Keratinocyte (primary cell): ENCODE measurements around the gene MYO16. TPM values are rescaled to one million over a fixed set of nuclear protein-coding genes. Genes with fewer than 3 reads are reported as not detected.

ENCODE experiments used
- DNase-seq: peaks from one replicate; pipeline ENCODE4 v3.0.0-alpha.2; 2011; ENCODE audit warnings: low read depth, missing footprints, low spot score
- FAIRE-seq: peaks from 2 replicates; lab custom pipeline; 2011; peaks lifted over from hg19 to GRCh38; lab: Jason Lieb, UNC
- H2AFZ ChIP-seq: 2 replicates; pipeline ENCODE4 v1.6.0; 2012; ENCODE audit warnings: low read length, control low read depth, inconsistent platforms; ENCODE audit not compliant: control insufficient read depth
- H3K27ac ChIP-seq: 2 replicates; pipeline ENCODE4 v1.5.1; 2011; ENCODE audit warnings: low read length; ENCODE audit not compliant: control insufficient read depth, insufficient read depth
- H3K27me3 ChIP-seq: 3 replicates; pipeline ENCODE4 v1.6.0; 2011; ENCODE audit warnings: low read length; ENCODE audit not compliant: control insufficient read depth, insufficient read depth; ENCODE audit errors: extremely low read depth
- H3K36me3 ChIP-seq, 2 experiments: 2 replicates in 1 of 2; 3 replicates in 1 of 2; pipeline ENCODE4 v1.5.1; 2011; ENCODE audit warnings: low read length in 2 of 2, mild to moderate bottlenecking in 1 of 2; ENCODE audit not compliant: control insufficient read depth in 2 of 2, insufficient read depth in 2 of 2; ENCODE audit errors: extremely low read depth in 1 of 2
- H3K4me1 ChIP-seq: 3 replicates; pipeline ENCODE4 v1.5.1; 2011; ENCODE audit warnings: low read length; ENCODE audit not compliant: control insufficient read depth, insufficient read depth; ENCODE audit errors: extremely low read depth
- H3K4me2 ChIP-seq: 3 replicates; pipeline ENCODE4 v1.6.0; 2011; ENCODE audit warnings: low read depth, low read length; ENCODE audit not compliant: control insufficient read depth, insufficient read depth; ENCODE audit errors: extremely low read depth
- H3K4me3 ChIP-seq, 3 experiments: fragments of 200-600 bp in 1 of 3; sonication (generic) in 1 of 3; 2 replicates in 2 of 3; 3 replicates in 1 of 3; pipeline ENCODE4 v1.5.1; 2011 to 2016; ENCODE audit warnings: low read length in 3 of 3, mild to moderate bottlenecking in 3 of 3, control low read depth in 2 of 3, inconsistent platforms in 1 of 3, low read depth in 1 of 3, mixed read lengths in 1 of 3, mixed run types in 1 of 3, moderate library complexity in 1 of 3; ENCODE audit not compliant: control insufficient read depth in 2 of 3, insufficient read depth in 2 of 3; ENCODE audit errors: extremely low read depth in 1 of 3
- H3K79me2 ChIP-seq: 2 replicates; pipeline ENCODE4 v1.6.0; 2012; ENCODE audit warnings: low read length; ENCODE audit not compliant: control insufficient read depth, insufficient read depth
- H3K9ac ChIP-seq: 3 replicates; pipeline ENCODE4 v1.6.0; 2011; ENCODE audit warnings: low read length; ENCODE audit not compliant: control insufficient read depth, insufficient read depth; ENCODE audit errors: extremely low read depth
- H3K9me1 ChIP-seq: 3 replicates; pipeline ENCODE4 v1.6.0; 2011; ENCODE audit warnings: low read length; ENCODE audit not compliant: control insufficient read depth, insufficient read depth; ENCODE audit errors: extremely low read depth
- H3K9me3 ChIP-seq: 2 replicates; pipeline ENCODE4 v1.5.1; 2012; ENCODE audit warnings: low read depth, low read length; ENCODE audit not compliant: control insufficient read depth
- H4K20me1 ChIP-seq: 3 replicates; pipeline ENCODE4 v1.6.0; 2011; ENCODE audit warnings: low read length; ENCODE audit not compliant: control insufficient read depth, insufficient read depth; ENCODE audit errors: extremely low read depth
- EZH2 ChIP-seq: IDR thresholded peaks from one replicate; pipeline ENCODE4 v1.6.1; 2012; ENCODE audit warnings: inconsistent platforms, mild to moderate bottlenecking, low read length, moderate library complexity
- dilution Hi-C: fragments of 300-500 bp; cut with MboI; formaldehyde crosslinking; loops from one replicate; pipeline ENCODE4 v1.7.0; 2020; ENCODE audit warnings: low sequenced_read_pairs; ENCODE audit not compliant: extremely low pct_ligation_motif_present
- polyA plus RNA-seq, 5 experiments: library from polyadenylated mRNA; depleted of rRNA in 3 of 5; stranded (reverse) in 3 of 5; stranded (forward) in 1 of 5; unstranded in 1 of 5; fragments of >200 nt; gene quantifications; 1 replicate in 1 of 5; 2 replicates in 3 of 5; 3 replicates in 1 of 5; pipeline versions ENCODE4 v1.2.1 to v1.2.3, GENCODE V29; 2011 to 2012; ENCODE audit warnings: missing spikeins in 2 of 5, low read depth in 1 of 5, low replicate concordance in 1 of 5
- TF ChIP-seq, protein P1 (sequence below), 3 experiments: IDR thresholded peaks in 1 of 3; conservative IDR thresholded peaks in 1 of 3; optimal IDR thresholded peaks in 1 of 3; 2 replicates in 2 of 3; 3 replicates in 1 of 3; pipeline versions ENCODE3 to v1.5.1; 2011; ENCODE audit warnings: low read length in 3 of 3, mild to moderate bottlenecking in 3 of 3, moderate library complexity in 2 of 3, control low read depth in 1 of 3, inconsistent platforms in 1 of 3; ENCODE audit not compliant: insufficient read depth in 2 of 3; ENCODE audit errors: extremely low read depth in 1 of 3

MYO16 gene
- polyA plus RNA-seq, 1 donor (not counting 4 experiments of a cell fraction or from before 2014, with no cell fraction given) = 0.08 TPM

GRCh38 chr13:108960006-108960405 is 330.6 kb downstream of the MYO16 start:
- TF ChIP-seq EZH2 = no peak
- TF ChIP-seq, protein P1, sequence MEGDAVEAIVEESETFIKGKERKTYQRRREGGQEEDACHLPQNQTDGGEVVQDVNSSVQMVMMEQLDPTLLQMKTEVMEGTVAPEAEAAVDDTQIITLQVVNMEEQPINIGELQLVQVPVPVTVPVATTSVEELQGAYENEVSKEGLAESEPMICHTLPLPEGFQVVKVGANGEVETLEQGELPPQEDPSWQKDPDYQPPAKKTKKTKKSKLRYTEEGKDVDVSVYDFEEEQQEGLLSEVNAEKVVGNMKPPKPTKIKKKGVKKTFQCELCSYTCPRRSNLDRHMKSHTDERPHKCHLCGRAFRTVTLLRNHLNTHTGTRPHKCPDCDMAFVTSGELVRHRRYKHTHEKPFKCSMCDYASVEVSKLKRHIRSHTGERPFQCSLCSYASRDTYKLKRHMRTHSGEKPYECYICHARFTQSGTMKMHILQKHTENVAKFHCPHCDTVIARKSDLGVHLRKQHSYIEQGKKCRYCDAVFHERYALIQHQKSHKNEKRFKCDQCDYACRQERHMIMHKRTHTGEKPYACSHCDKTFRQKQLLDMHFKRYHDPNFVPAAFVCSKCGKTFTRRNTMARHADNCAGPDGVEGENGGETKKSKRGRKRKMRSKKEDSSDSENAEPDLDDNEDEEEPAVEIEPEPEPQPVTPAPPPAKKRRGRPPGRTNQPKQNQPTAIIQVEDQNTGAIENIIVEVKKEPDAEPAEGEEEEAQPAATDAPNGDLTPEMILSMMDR (optimal IDR thresholded peaks at IDR 0.05 in 1 of 3, IDR thresholded peaks at IDR 0.05 in 1 of 3, conservative IDR thresholded peaks at IDR 0.05 in 1 of 3; ENCODE audit: extremely low read depth in 1 of 3, insufficient read depth in 2 of 3, low read length in 3 of 3) = no peak
- Histone ChIP-seq H3K4me2 (no peak overlapping the region), H2AFZ (no peak overlapping the region), H4K20me1 (no peaks in the 10 kb centered on the region), H3K27me3 (no peaks in the 10 kb centered on the region), H3K4me3 (no peak overlapping the region), H3K9me3 (no peaks in the 10 kb centered on the region), H3K9me1 (no peaks in the 10 kb centered on the region), H3K27ac (no peak overlapping the region), H3K4me1 (peaks cover 39% of the 10 kb centered on the region), H3K79me2 (no peaks in the 10 kb centered on the region), H3K9ac (no peak overlapping the region), H3K36me3 (no peaks in the 10 kb centered on the region)
- FAIRE-seq (no peak), DNase-seq (no peak)
- dilution Hi-C loops = no loop called here

- Histone ChIP-seq H3K9me3 (no peaks in the 10 kb centered on the region), H3K9me1 (no peaks in the 10 kb centered on the region), H3K9ac (no peak overlapping the region), H3K27ac (peak overlapping the region; percentile 7), H4K20me1 (no peaks in the 10 kb centered on the region), H2AFZ (no peak overlapping the region), H3K79me2 (no peaks in the 10 kb centered on the region), H3K27me3 (no peaks in the 10 kb centered on the region), H3K4me3 (no peak overlapping the region), H3K4me2 (no peak overlapping the region), H3K36me3 (no peaks in the 10 kb centered on the region), H3K4me1 (peaks cover 40% of the 10 kb centered on the region)
- dilution Hi-C loops = no loop called here
- DNase-seq (peak; percentile 19), FAIRE-seq (peak; percentile 87)
- TF ChIP-seq EZH2 = no peak
- TF ChIP-seq, protein P1 (optimal IDR thresholded peaks at IDR 0.05 in 1 of 3, IDR thresholded peaks at IDR 0.05 in 1 of 3, conservative IDR thresholded peaks at IDR 0.05 in 1 of 3; ENCODE audit: extremely low read depth in 1 of 3, insufficient read depth in 2 of 3, low read length in 3 of 3) = peak; percentile 54 to 71 (median 59)
Observed at GRCh38 chr13:108961542-108962125, 332.2 kb downstream of the MYO16 start.
